ENCODE measurements around the gene ABCA2. TPM values are rescaled to one million over a fixed set of nuclear protein-coding genes. Genes with fewer than 3 reads are reported as not detected.

Gene ABCA2
- total and polyA plus RNA-seq, 9 of the 15 experiments (the other 6 are each of a cell fraction or from before 2014, with no cell fraction given): 0.69 to 16.3 (median 6.1) TPM; not detected in 2

GRCh38 chr9:136964171-136964689, 63.8 kb downstream of the ABCA2 start (continued):
- TF ChIP-seq POLR2A (conservative IDR thresholded peaks at IDR 0.05) (peak; percentile 43; the same call in 1 of the 2 replicates), POLR2B (IDR thresholded peaks at IDR 0.05; ENCODE audit: low read depth, partially characterized antibody) (peak; percentile 29), CBFA2T2 (conservative IDR thresholded peaks at IDR 0.05) (peak; percentile 22; the same call in 1 of the 2 replicates), YY1 (IDR thresholded peaks at IDR 0.05; ENCODE audit: borderline replicate concordance in 1 of 3, control insufficient read depth in 1 of 3, extremely low read depth in 1 of 3, insufficient read depth in 3 of 3, insufficient read length in 1 of 3, insufficient replicate concordance in 2 of 3, low read depth in 1 of 3, low read length in 2 of 3) (peak in 1 of 3 experiments; percentile 11), CTCFL (IDR thresholded peaks at IDR 0.05; ENCODE audit: borderline replicate concordance, insufficient read depth, low read depth, low read length, poor library complexity, severe bottlenecking) (no peak), MYC (IDR thresholded peaks at IDR 0.05; ENCODE audit: low read depth, low read length) (peak; percentile 49; the same call in 1 of the 2 replicates), MYC (CRISPR knock-in tag; IDR thresholded peaks at IDR 0.05; ENCODE audit: borderline replicate concordance, low read depth) (no peak), WHSC1 (IDR thresholded peaks at IDR 0.05; ENCODE audit: low read length) (no peak), MYNN (IDR thresholded peaks at IDR 0.05) (peak; percentile 22; the same call in 1 of the 2 replicates), MYNN (CRISPR knock-in tag; IDR thresholded peaks at IDR 0.05) (no peak), ETV6 (IDR thresholded peaks at IDR 0.05; ENCODE audit: borderline replicate concordance in 1 of 2, low read depth in 2 of 2, low read length in 1 of 2) (no peak), ETV6 (CRISPR knock-in tag; IDR thresholded peaks at IDR 0.05; ENCODE audit: borderline replicate concordance) (no peak), EGR1 (conservative IDR thresholded peaks at IDR 0.05) (peak; percentile 69), SMARCA4 (IDR thresholded peaks at IDR 0.05) (0 out of 2 replicates have a peak, but pooled peaks have one; percentile 10), ZNF592 (IDR thresholded peaks at IDR 0.05) (peak; percentile 47), RBFOX2 (IDR thresholded peaks at IDR 0.05; ENCODE audit: low read depth, low read length) (peak; percentile 58), KDM4B (IDR thresholded peaks at IDR 0.05; ENCODE audit: borderline replicate concordance in 2 of 2, low read depth in 1 of 2) (no peak), ARID1B (IDR thresholded peaks at IDR 0.05) (0 out of 2 replicates have a peak, but pooled peaks have one; percentile 50)
- TF ChIP-seq, protein P1, sequence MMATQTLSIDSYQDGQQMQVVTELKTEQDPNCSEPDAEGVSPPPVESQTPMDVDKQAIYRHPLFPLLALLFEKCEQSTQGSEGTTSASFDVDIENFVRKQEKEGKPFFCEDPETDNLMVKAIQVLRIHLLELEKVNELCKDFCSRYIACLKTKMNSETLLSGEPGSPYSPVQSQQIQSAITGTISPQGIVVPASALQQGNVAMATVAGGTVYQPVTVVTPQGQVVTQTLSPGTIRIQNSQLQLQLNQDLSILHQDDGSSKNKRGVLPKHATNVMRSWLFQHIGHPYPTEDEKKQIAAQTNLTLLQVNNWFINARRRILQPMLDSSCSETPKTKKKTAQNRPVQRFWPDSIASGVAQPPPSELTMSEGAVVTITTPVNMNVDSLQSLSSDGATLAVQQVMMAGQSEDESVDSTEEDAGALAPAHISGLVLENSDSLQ (IDR thresholded peaks at IDR 0.05): peak; percentile 83
